ENCODE results near the gene SKI. TPM values are rescaled to one million over a fixed set of nuclear protein-coding genes. Genes with fewer than 3 reads are reported as not detected.

SKI gene
- total and polyA plus RNA-seq, 2 of the 8 experiments (the other 6 are each of a cell fraction or from before 2014, with no cell fraction given), result 8.3 to 87.6 TPM

DNA sequence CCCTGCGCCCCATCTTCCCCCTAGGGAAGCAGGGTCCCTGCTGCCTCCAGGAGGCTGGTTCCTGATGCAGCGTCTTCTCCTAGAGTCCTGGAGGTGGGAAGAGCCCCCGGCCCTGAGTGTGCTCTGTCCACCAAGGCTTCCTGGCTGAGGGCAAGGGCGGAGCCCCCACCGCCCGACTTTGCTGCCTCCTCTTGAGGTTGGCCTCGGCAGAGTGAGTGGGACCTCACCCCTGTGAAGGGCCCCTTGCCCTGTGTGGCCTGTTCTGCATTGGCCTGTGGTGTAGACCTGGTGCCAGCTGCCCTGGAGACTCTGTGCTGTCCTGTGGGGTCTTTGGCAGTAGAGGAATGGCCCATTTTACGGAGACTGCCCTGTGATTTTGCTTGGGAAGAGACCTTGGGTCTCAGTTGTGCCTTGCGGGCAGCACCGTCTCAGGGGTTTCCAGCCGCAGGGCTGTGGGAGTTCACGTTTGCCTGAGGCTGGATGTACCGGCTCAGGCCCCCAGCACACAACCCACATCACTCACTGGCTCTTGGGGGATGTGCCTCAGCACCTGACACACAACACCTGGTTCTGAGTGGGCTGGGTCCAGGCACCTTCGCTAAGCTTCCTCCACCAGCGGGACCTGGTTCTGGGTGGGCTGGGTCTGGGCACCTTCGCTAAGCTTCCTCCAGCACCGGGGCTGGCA, 73.6 kb downstream of the SKI start (continued):
- TF ChIP-seq, protein P1, sequence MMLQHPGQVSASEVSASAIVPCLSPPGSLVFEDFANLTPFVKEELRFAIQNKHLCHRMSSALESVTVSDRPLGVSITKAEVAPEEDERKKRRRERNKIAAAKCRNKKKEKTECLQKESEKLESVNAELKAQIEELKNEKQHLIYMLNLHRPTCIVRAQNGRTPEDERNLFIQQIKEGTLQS (IDR thresholded peaks at IDR 0.05; ENCODE audit: insufficient read depth, low read depth, low read length), result no peak
- TF ChIP-seq CBX5 (IDR thresholded peaks at IDR 0.05; ENCODE audit: low read depth, low read length) (no peak), POU5F1 (IDR thresholded peaks at IDR 0.05; ENCODE audit: low read depth, low read length) (no peak)
- TF ChIP-seq, protein P2, sequence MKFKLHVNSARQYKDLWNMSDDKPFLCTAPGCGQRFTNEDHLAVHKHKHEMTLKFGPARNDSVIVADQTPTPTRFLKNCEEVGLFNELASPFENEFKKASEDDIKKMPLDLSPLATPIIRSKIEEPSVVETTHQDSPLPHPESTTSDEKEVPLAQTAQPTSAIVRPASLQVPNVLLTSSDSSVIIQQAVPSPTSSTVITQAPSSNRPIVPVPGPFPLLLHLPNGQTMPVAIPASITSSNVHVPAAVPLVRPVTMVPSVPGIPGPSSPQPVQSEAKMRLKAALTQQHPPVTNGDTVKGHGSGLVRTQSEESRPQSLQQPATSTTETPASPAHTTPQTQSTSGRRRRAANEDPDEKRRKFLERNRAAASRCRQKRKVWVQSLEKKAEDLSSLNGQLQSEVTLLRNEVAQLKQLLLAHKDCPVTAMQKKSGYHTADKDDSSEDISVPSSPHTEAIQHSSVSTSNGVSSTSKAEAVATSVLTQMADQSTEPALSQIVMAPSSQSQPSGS (IDR thresholded peaks at IDR 0.05; ENCODE audit: low read length), result no peak
- TF ChIP-seq, protein P3, sequence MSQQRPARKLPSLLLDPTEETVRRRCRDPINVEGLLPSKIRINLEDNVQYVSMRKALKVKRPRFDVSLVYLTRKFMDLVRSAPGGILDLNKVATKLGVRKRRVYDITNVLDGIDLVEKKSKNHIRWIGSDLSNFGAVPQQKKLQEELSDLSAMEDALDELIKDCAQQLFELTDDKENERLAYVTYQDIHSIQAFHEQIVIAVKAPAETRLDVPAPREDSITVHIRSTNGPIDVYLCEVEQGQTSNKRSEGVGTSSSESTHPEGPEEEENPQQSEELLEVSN (IDR thresholded peaks at IDR 0.05), result no peak
- TF ChIP-seq, protein P4, sequence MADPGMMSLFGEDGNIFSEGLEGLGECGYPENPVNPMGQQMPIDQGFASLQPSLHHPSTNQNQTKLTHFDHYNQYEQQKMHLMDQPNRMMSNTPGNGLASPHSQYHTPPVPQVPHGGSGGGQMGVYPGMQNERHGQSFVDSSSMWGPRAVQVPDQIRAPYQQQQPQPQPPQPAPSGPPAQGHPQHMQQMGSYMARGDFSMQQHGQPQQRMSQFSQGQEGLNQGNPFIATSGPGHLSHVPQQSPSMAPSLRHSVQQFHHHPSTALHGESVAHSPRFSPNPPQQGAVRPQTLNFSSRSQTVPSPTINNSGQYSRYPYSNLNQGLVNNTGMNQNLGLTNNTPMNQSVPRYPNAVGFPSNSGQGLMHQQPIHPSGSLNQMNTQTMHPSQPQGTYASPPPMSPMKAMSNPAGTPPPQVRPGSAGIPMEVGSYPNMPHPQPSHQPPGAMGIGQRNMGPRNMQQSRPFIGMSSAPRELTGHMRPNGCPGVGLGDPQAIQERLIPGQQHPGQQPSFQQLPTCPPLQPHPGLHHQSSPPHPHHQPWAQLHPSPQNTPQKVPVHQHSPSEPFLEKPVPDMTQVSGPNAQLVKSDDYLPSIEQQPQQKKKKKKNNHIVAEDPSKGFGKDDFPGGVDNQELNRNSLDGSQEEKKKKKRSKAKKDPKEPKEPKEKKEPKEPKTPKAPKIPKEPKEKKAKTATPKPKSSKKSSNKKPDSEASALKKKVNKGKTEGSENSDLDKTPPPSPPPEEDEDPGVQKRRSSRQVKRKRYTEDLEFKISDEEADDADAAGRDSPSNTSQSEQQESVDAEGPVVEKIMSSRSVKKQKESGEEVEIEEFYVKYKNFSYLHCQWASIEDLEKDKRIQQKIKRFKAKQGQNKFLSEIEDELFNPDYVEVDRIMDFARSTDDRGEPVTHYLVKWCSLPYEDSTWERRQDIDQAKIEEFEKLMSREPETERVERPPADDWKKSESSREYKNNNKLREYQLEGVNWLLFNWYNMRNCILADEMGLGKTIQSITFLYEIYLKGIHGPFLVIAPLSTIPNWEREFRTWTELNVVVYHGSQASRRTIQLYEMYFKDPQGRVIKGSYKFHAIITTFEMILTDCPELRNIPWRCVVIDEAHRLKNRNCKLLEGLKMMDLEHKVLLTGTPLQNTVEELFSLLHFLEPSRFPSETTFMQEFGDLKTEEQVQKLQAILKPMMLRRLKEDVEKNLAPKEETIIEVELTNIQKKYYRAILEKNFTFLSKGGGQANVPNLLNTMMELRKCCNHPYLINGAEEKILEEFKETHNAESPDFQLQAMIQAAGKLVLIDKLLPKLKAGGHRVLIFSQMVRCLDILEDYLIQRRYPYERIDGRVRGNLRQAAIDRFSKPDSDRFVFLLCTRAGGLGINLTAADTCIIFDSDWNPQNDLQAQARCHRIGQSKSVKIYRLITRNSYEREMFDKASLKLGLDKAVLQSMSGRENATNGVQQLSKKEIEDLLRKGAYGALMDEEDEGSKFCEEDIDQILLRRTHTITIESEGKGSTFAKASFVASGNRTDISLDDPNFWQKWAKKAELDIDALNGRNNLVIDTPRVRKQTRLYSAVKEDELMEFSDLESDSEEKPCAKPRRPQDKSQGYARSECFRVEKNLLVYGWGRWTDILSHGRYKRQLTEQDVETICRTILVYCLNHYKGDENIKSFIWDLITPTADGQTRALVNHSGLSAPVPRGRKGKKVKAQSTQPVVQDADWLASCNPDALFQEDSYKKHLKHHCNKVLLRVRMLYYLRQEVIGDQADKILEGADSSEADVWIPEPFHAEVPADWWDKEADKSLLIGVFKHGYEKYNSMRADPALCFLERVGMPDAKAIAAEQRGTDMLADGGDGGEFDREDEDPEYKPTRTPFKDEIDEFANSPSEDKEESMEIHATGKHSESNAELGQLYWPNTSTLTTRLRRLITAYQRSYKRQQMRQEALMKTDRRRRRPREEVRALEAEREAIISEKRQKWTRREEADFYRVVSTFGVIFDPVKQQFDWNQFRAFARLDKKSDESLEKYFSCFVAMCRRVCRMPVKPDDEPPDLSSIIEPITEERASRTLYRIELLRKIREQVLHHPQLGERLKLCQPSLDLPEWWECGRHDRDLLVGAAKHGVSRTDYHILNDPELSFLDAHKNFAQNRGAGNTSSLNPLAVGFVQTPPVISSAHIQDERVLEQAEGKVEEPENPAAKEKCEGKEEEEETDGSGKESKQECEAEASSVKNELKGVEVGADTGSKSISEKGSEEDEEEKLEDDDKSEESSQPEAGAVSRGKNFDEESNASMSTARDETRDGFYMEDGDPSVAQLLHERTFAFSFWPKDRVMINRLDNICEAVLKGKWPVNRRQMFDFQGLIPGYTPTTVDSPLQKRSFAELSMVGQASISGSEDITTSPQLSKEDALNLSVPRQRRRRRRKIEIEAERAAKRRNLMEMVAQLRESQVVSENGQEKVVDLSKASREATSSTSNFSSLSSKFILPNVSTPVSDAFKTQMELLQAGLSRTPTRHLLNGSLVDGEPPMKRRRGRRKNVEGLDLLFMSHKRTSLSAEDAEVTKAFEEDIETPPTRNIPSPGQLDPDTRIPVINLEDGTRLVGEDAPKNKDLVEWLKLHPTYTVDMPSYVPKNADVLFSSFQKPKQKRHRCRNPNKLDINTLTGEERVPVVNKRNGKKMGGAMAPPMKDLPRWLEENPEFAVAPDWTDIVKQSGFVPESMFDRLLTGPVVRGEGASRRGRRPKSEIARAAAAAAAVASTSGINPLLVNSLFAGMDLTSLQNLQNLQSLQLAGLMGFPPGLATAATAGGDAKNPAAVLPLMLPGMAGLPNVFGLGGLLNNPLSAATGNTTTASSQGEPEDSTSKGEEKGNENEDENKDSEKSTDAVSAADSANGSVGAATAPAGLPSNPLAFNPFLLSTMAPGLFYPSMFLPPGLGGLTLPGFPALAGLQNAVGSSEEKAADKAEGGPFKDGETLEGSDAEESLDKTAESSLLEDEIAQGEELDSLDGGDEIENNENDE (IDR thresholded peaks at IDR 0.05; ENCODE audit: insufficient replicate concordance, low read length), result no peak

All from H1 (cell line).